ENCODE results near the gene MOB4.
"Not testable (repeated sequence)": the region's sequence is repeated elsewhere in the genome, so short reads cannot be mapped to it uniquely, and the experiment has no call there.

Gene MOB4

GRCh38 chr2:197515315-197515738 is 539 bp upstream of the MOB4 start:
- DNase-seq, result no peak

- no peak for DNase-seq
Observed at GRCh38 chr2:197516393-197516761, 511 bp downstream of the MOB4 start.

GRCh38 chr2:197517150-197517549 is 1.3 kb downstream of the MOB4 start:
- no peak for DNase-seq

- no peak for DNase-seq
Observed at GRCh38 chr2:197538412-197538811, 22.5 kb downstream of the MOB4 start.

- DNase-seq, result no peak
Observed at GRCh38 chr2:197539734-197540133, 23.9 kb downstream of the MOB4 start.

GRCh38 chr2:197543206-197543605 is 27.3 kb downstream of the MOB4 start:
- DNase-seq, result peak; percentile 72

GRCh38 chr2:197547163-197547900 is 31.5 kb downstream of the MOB4 start:
- no peak for DNase-seq

GRCh38 chr2:197548582-197548981 is 32.7 kb downstream of the MOB4 start:
- no peak for DNase-seq

GRCh38 chr2:197551260-197551659 is 35.4 kb downstream of the MOB4 start:
- DNase-seq, result not testable (repeated sequence)

GRCh38 chr2:197555467-197555866 is 39.6 kb downstream of the MOB4 start:
- DNase-seq, result no peak

GRCh38 chr2:197556456-197556855 is 40.6 kb downstream of the MOB4 start:
- DNase-seq, result no peak

- no peak for DNase-seq
Observed at GRCh38 chr2:197558393-197558792, 42.5 kb downstream of the MOB4 start.

GRCh38 chr2:197559681-197560080 is 43.8 kb downstream of the MOB4 start:
- DNase-seq, result no peak

- no peak for DNase-seq
Observed at GRCh38 chr2:197560146-197560665, 44.3 kb downstream of the MOB4 start.

GRCh38 chr2:197571627-197572271 is 55.9 kb downstream of the MOB4 start:
- no peak for DNase-seq

GRCh38 chr2:197573608-197574007 is 57.7 kb downstream of the MOB4 start:
- DNase-seq, result no peak

GRCh38 chr2:197575987-197576386 is 60.1 kb downstream of the MOB4 start:
- no peak for DNase-seq

- no peak for DNase-seq
Observed at GRCh38 chr2:197576631-197577030, 60.8 kb downstream of the MOB4 start.

- no peak for DNase-seq
Observed at GRCh38 chr2:197577446-197577845, 61.6 kb downstream of the MOB4 start.

GRCh38 chr2:197578294-197578693 is 62.4 kb downstream of the MOB4 start:
- DNase-seq, result not testable (repeated sequence)

GRCh38 chr2:197580166-197580565 is 64.3 kb downstream of the MOB4 start:
- DNase-seq, result not testable (repeated sequence)

GRCh38 chr2:197587255-197587654 is 71.4 kb downstream of the MOB4 start:
- DNase-seq, result not testable (repeated sequence)

- DNase-seq, result no peak
Observed at GRCh38 chr2:197591339-197592072, 75.6 kb downstream of the MOB4 start.

- DNase-seq, result no peak
Observed at GRCh38 chr2:197596766-197597165, 80.9 kb downstream of the MOB4 start.

Measured in hematopoietic multipotent progenitor cell treated with erythropoietin and hydrocortisone succinate and interleukin-3 and kit ligand, for 6 days (in vitro differentiated cells).